Natural killer cell treated with Interleukin-12 subunit alpha and Interleukin-12 subunit beta and Interleukin-15 and Interleukin-18, amount 100 ng/mL, for 72 hours (primary cell): ENCODE results near the gene NCSTN. TPM values are rescaled to one million over a fixed set of nuclear protein-coding genes. Genes with fewer than 3 reads are reported as not detected.

Experiments used
- total RNA-seq, 2 donors: library from RNA; stranded (reverse); gene quantifications; one replicate each; pipeline ENCODE4 v1.2.3, GENCODE V29; 2022

The NCSTN gene
- total RNA-seq, 2 donors from 2014 or later = 92.5 to 95.9 TPM

Other genes with a start within 250 kb of the NCSTN start
- 10 to 100 TPM; 20.6 to 25.8 TPM for gene IGSF8, start 244.8 kb upstream of the NCSTN start, total RNA-seq
- not detected for gene ATP1A2, start 227.6 kb upstream of the NCSTN start, total RNA-seq
- not detected for gene ATP1A4, start 191.8 kb upstream of the NCSTN start, total RNA-seq
- not detected for gene CASQ1, start 152.8 kb upstream of the NCSTN start, total RNA-seq
- 10 to 100 TPM; 55.7 to 63.3 TPM for gene PEA15, start 138.0 kb upstream of the NCSTN start, total RNA-seq
- 100 to 1,000 TPM in 1 of 2 donors, 10 to 100 TPM in 1; 86.3 to 115 TPM for gene DCAF8, start 80.8 kb upstream of the NCSTN start, total RNA-seq
- 10 to 100 TPM; 38.7 to 69.8 TPM for gene PEX19, start 58.2 kb upstream of the NCSTN start, total RNA-seq
- 100 to 1,000 TPM; 221 to 231 TPM for gene COPA, start 133 bp upstream of the NCSTN start, total RNA-seq
- gene NHLH1, start 23.7 kb downstream of the NCSTN start, total RNA-seq = 1 to 10 TPM; 1.2 to 2.0 TPM
- not detected for gene VANGL2, start 57.2 kb downstream of the NCSTN start, total RNA-seq
- gene SLAMF6, start 179.9 kb downstream of the NCSTN start, total RNA-seq = 10 to 100 TPM; 10.9 to 17.7 TPM
- 10 to 100 TPM in 1 of 2 donors, 1 to 10 TPM in 1; 3.8 to 13.4 TPM for gene CD84, start 236.1 kb downstream of the NCSTN start, total RNA-seq